NCI-H82 (cell line): ENCODE data around the gene ABLIM3.
"Not testable (repeated sequence)": the region's sequence is repeated elsewhere in the genome, so short reads cannot be mapped to it uniquely, and the experiment has no call there.

Experiments used
- DNase-seq: peaks from one replicate; lab custom pipeline; 2025; lab: John Stamatoyannopoulos, UW

ABLIM3 gene

DNA sequence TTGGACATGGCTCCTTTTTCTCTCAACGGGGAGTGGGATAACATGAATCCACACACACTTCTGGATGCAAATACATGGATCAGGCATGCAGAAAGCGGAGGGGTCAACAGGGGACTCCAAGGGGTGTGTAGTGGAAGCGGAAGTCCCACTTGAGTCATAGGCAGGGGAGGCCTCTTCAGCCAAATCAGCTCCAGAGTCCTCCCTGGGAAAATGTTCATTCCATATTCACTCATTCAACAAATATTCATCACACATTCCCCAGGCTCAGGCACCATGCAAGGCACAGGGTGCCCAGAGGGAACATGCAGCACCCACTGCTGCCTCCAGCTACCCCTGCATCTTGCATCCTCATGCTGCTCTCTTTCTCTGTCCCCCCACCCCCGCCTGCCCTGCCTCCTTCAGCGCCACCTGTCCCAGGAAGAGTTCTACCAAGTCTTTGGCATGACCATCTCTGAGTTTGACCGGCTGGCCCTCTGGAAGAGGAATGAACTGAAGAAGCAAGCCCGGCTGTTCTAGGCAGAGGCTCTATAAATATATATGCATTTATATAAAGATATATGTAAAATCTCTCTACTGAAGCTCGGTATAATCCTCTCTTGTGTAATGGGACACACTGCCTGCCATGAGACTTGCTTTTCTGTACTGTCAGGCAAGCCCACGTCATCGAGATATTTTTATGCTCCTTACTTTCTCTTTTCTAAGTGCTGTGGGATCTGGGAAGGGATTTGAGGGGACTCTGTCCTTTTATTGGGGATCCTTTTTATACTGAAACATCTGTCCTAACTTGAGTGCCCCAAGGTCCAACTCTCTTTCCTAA lies 116.8 kb downstream of the ABLIM3 start:
- no peak for DNase-seq

GRCh38 chr5:149260761-149261160 lies 119.5 kb downstream of the ABLIM3 start:
- no peak for DNase-seq

DNA sequence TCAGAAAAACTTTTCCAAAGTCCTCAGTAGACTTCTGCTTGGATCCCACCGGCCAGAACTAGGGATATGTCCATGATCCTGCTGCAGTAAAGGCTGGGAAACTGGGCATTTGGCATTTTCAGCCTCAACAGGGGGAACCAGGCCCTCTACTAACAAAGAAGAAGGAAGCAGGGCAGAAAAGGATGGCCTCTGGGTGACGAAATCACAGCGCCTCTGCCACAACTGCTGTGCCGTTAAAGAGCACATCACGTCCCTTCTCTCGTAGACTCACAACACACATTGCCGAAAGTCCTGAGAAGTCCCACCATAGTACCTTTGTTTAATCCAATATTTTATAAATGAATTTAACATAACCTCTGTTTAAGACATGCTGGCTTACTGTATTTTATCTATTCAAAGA lies 120.0 kb downstream of the ABLIM3 start:
- no peak for DNase-seq

- DNase-seq: no peak
Observed at GRCh38 chr5:149262315-149262714, 121.0 kb downstream of the ABLIM3 start.

GRCh38 chr5:149264439-149265067 lies 123.3 kb downstream of the ABLIM3 start:
- peak; percentile 74 for DNase-seq

GRCh38 chr5:149265068-149265465 lies 123.8 kb downstream of the ABLIM3 start:
- DNase-seq: no peak

DNA sequence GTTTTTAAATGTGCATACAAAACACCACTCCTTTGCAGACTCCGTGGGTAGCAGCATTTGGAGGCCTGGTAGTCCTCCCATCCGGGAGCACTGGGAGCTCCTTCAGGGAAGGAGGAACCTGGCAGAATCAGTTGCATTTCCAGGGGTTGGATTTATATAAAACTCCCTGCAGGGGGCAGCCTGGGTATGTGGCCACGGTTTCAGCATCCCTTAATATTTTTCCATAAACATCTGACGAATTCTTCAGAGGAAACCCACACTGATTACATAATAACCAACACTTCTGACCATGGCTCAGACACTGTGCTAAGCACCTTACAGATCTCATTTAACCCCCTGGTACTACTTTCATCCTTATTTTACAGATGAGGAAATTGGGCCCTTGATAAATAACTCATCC lies 124.3 kb downstream of the ABLIM3 start:
- peak; percentile 47 for DNase-seq

GRCh38 chr5:149267241-149267973 lies 126.1 kb downstream of the ABLIM3 start:
- no peak for DNase-seq

GRCh38 chr5:149268928-149269557 lies 127.8 kb downstream of the ABLIM3 start:
- peak; percentile 78 for DNase-seq

DNA sequence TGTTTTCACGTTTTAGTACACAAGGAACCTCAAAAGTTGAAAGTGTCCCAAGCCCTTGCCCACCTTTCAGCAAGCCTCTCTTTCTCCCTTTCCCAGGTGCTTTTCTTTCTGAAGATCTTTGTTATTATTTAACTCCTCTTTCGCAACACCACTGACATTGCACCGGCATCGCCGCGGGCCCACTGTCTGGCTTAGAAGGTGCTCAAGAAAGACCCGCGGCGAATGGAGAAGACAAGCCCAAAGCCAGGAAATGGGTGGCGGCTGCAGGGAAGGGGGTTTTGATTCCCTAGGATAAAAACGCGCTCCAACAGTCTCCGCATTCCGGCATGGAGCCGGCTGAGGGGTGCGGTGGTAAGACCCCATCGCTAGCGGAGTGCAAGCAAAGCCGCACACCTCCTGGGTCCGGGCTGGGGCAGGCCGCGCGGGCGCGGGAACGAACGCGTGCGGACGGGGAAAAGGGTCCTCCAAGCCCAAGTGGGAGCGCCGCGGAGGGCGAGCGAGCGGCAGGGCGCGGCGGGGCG lies 130.0 kb downstream of the ABLIM3 start:
- peak; percentile 55 for DNase-seq

DNA sequence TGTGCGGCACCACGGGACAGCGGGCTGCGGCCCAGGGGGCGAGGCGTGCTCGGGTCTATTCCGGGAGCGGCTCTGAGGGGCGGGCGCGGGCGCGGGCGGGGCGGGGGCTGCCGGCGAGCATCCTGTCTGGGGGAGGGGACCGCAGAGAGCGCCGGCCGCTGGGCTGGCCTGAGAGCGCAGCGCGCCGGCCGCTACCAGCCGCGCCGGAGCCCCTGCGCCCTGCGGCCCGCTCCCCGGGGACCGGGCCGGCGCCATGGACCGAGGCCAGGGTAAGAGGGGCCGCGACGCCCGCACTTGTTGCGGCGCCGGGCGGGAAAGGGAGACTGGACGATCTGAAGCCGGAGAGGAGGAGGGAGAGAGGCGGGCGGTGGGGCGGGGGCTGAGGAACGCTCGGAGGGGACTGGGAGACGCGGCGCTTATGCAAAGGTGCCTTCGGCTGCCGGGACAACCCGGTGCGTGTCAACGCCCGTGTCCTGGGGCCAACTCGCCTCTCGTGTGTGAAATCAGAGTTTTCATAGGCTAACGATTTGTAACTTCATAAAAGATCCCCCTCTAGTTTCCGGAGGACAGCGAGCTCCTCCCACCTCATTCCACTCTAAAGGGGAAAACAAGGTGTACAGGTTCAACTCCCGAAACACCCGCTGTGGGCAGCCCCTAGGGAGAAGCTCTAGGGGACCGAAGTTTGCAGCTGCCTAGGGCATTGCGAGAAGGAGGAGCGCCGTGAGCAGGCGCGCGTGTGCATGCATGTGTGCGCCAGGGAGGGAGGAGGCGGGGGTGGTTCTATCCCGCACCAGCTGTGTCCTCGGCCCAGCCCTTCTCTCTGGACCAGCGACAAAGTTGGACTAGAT lies 130.6 kb downstream of the ABLIM3 start, which contains the start of gene AFAP1L1:
TSS of gene AFAP1L1 (plus strand) at position 144 of the 848 bp plus-strand sequence. CDS start at position 254, 110 bp downstream.
- DNase-seq: peak; percentile 73

- not testable (repeated sequence) for DNase-seq
Observed at GRCh38 chr5:149272781-149273180, 131.5 kb downstream of the ABLIM3 start.

DNA sequence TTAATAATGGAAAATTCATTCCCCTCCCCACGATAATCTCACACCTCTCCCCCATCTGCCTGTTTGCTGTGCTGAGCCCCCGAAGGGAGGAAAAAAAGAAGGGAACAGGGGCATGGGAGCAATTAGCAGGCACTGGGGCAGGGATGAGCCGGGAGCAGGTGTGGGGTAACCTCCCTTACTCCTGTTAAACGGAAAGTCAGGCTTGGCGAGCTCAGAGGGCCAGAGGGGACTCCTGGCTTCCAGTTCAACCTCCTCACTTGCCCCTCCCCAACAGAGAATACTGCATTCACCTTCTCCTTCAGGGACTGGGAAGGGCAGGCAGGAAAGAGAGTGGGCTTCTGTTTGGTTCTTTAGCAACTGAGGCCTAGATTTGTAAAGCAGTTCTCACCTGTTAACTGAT lies 131.9 kb downstream of the ABLIM3 start:
- DNase-seq: no peak

DNA sequence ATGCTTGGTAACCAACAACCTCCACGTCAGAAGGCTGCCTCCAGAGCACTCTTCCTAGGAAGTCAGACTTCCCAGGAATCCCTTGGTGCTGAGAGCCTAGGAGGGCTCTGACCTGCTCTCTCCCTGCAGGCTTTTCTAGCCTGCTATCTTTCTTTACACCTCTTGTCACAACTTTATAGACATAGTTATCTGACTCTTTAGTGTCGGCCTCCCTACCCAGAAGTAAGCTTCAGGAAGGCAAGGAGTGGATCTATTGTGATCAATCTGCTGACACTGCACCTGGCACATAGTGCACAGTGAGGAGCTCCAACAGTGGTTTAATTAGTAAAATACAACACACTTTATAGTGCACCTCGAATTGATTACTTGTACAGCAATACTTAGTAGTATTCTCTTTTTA lies 132.7 kb downstream of the ABLIM3 start:
- DNase-seq: no peak

- no peak for DNase-seq
Observed at GRCh38 chr5:149274939-149275338, 133.6 kb downstream of the ABLIM3 start.

DNA sequence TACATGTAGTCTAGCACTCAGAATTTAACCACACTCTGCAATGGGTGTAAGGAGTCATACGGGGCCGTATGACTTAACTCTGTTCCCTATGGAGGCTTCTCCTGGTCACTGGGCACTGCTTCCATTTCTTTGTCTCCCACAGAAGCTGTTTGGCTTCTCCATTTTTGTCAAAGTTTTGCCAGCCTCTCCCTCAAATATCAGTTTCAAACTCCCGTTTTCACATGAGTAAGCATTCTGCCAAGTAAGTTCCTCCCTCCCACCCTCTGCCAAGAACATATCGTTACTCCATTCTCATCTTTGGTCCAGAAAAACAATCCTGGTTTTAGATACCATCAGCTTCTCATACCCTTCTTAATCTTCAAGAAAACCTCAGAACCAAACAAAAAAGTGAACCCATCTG lies 136.5 kb downstream of the ABLIM3 start:
- DNase-seq: no peak

- no peak for DNase-seq
Observed at GRCh38 chr5:149278451-149279210, 137.3 kb downstream of the ABLIM3 start.

GRCh38 chr5:149279661-149280060 lies 138.4 kb downstream of the ABLIM3 start:
- DNase-seq: no peak

DNA sequence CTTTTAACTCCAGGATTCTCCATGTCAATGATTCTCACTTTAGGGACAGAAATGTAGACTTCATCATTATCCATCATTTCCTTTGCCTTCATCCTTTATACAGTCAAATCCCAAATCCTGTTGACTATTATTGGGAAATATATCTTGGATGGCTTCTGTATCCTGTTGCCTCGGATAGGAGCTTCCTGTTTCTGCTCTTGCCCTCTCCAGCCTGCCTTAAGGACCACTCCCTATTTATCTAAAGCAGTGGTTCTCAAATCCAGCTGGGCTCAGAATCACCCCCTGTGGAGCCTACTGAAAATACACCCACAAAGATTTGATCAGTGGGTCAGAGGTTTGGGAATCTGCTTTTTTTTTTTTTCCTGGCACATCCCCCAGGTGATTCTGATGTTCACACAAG lies 138.8 kb downstream of the ABLIM3 start:
- no peak for DNase-seq

DNA sequence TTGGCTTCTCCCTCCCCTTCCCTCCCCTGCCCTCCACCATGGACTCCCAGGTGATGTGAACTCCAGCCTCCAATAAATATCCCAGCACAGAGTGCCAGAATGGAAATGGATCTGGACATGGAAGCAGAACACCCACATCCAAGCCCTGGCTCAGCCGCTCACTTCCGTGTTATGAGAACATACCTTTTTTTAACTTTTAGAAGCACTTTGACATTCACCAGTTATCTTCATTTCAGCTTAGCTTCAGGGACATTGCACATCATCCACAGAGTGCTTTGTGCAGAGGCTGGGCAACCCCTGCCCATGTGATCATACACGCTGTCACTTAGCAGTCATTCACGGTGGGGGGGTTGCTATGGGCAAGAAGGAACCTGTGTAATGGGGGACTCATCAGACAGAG lies 139.5 kb downstream of the ABLIM3 start:
- DNase-seq: no peak
